Midbrain (tissue), 1 donor: ENCODE data around the gene CD1C.
"Not testable (repeated sequence)": the region's sequence is repeated elsewhere in the genome, so short reads cannot be mapped to it uniquely, and the experiment has no call there.

Experiments
- DNase-seq: peaks from one replicate; lab custom pipeline; 2025; lab: John Stamatoyannopoulos, UW

Gene CD1C

GRCh38 chr1:158289811-158290210 is at the start of gene CD1C:
CD1C (plus strand) TSS chr1:158289923; CDS start chr1:158290065, 142 bp downstream.
- DNase-seq = no peak

GRCh38 chr1:158246650-158247049 is 43.1 kb upstream of the CD1C start:
- DNase-seq = no peak

- DNase-seq = peak; percentile 11
Observed at GRCh38 chr1:158248118-158248517, 41.6 kb upstream of the CD1C start.

- no peak for DNase-seq
Observed at GRCh38 chr1:158248771-158249170, 41.0 kb upstream of the CD1C start.

- no peak for DNase-seq
Observed at GRCh38 chr1:158249646-158250045, 40.1 kb upstream of the CD1C start.

GRCh38 chr1:158251163-158251562 is 38.6 kb upstream of the CD1C start:
- DNase-seq = no peak

GRCh38 chr1:158255656-158256055 is 34.1 kb upstream of the CD1C start:
- DNase-seq = no peak

GRCh38 chr1:158256747-158257146 is 33.0 kb upstream of the CD1C start:
- not testable (repeated sequence) for DNase-seq

GRCh38 chr1:158257888-158258287 is 31.8 kb upstream of the CD1C start:
- DNase-seq = no peak

- DNase-seq = no peak
Observed at GRCh38 chr1:158259117-158259516, 30.6 kb upstream of the CD1C start.

GRCh38 chr1:158272681-158273080 is 17.0 kb upstream of the CD1C start:
- no peak for DNase-seq

GRCh38 chr1:158274797-158275196 is 14.9 kb upstream of the CD1C start:
- DNase-seq = no peak

GRCh38 chr1:158282421-158282820 is 7.3 kb upstream of the CD1C start:
- DNase-seq = not testable (repeated sequence)

GRCh38 chr1:158283965-158284364 is 5.8 kb upstream of the CD1C start:
- no peak for DNase-seq

- DNase-seq = peak; percentile 40
Observed at GRCh38 chr1:158285756-158286241, 3.9 kb upstream of the CD1C start.

- no peak for DNase-seq
Observed at GRCh38 chr1:158286487-158286886, 3.2 kb upstream of the CD1C start.

- no peak for DNase-seq
Observed at GRCh38 chr1:158286941-158287346, 2.8 kb upstream of the CD1C start.

- peak; percentile 11 for DNase-seq
Observed at GRCh38 chr1:158290321-158290844, 660 bp downstream of the CD1C start.

- DNase-seq = no peak
Observed at GRCh38 chr1:158295791-158296190, 6.1 kb downstream of the CD1C start.

- no peak for DNase-seq
Observed at GRCh38 chr1:158310623-158311022, 20.9 kb downstream of the CD1C start.

GRCh38 chr1:158311066-158311465 is 21.3 kb downstream of the CD1C start:
- no peak for DNase-seq

GRCh38 chr1:158323866-158324265 is 34.1 kb downstream of the CD1C start:
- DNase-seq = no peak

GRCh38 chr1:158324395-158324794 is 34.7 kb downstream of the CD1C start:
- no peak for DNase-seq

- DNase-seq = no peak
Observed at GRCh38 chr1:158327481-158327880, 37.8 kb downstream of the CD1C start.
